ENCODE results near the gene TPBG.

TPBG gene

GRCh38 chr6:82363428-82364086 is at the start of gene TPBG:
Gene TPBG (plus strand): TSS chr6:82363817. CDS start chr6:82364962, 1,145 bp downstream.
- no peak for DNase-seq

GRCh38 chr6:82322386-82322785 is 41.2 kb upstream of the TPBG start:
- no peak for DNase-seq

GRCh38 chr6:82329766-82330165 is 33.9 kb upstream of the TPBG start:
- DNase-seq = no peak

- no peak for DNase-seq
Observed at GRCh38 chr6:82330171-82330804, 33.3 kb upstream of the TPBG start.

- DNase-seq = no peak
Observed at GRCh38 chr6:82331031-82331773, 32.4 kb upstream of the TPBG start.

GRCh38 chr6:82333781-82334180 is 29.8 kb upstream of the TPBG start:
- no peak for DNase-seq

GRCh38 chr6:82337688-82338257 is 25.8 kb upstream of the TPBG start:
- DNase-seq = no peak

- DNase-seq = no peak
Observed at GRCh38 chr6:82348130-82348529, 15.5 kb upstream of the TPBG start.

- no peak for DNase-seq
Observed at GRCh38 chr6:82353848-82354247, 9.8 kb upstream of the TPBG start.

GRCh38 chr6:82360552-82360951 is 3.1 kb upstream of the TPBG start:
- no peak for DNase-seq

GRCh38 chr6:82361631-82362030 is 2.0 kb upstream of the TPBG start:
- DNase-seq = no peak

GRCh38 chr6:82362144-82362543 is 1.5 kb upstream of the TPBG start:
- no peak for DNase-seq

GRCh38 chr6:82362878-82363427 is 664 bp upstream of the TPBG start:
- no peak for DNase-seq

- no peak for DNase-seq
Observed at GRCh38 chr6:82364087-82365015, 734 bp downstream of the TPBG start.

- no peak for DNase-seq
Observed at GRCh38 chr6:82365016-82365795, 1.6 kb downstream of the TPBG start.

- DNase-seq = no peak
Observed at GRCh38 chr6:82367704-82368103, 4.1 kb downstream of the TPBG start.

- DNase-seq = no peak
Observed at GRCh38 chr6:82370788-82371187, 7.2 kb downstream of the TPBG start.

- no peak for DNase-seq
Observed at GRCh38 chr6:82371799-82372546, 8.4 kb downstream of the TPBG start.

- no peak for DNase-seq
Observed at GRCh38 chr6:82372656-82373055, 9.0 kb downstream of the TPBG start.

GRCh38 chr6:82374516-82374915 is 10.9 kb downstream of the TPBG start:
- no peak for DNase-seq

- DNase-seq = no peak
Observed at GRCh38 chr6:82376636-82377035, 13.0 kb downstream of the TPBG start.
